ENCODE measurements around the gene IFI27L1.

IFI27L1 gene

DNA sequence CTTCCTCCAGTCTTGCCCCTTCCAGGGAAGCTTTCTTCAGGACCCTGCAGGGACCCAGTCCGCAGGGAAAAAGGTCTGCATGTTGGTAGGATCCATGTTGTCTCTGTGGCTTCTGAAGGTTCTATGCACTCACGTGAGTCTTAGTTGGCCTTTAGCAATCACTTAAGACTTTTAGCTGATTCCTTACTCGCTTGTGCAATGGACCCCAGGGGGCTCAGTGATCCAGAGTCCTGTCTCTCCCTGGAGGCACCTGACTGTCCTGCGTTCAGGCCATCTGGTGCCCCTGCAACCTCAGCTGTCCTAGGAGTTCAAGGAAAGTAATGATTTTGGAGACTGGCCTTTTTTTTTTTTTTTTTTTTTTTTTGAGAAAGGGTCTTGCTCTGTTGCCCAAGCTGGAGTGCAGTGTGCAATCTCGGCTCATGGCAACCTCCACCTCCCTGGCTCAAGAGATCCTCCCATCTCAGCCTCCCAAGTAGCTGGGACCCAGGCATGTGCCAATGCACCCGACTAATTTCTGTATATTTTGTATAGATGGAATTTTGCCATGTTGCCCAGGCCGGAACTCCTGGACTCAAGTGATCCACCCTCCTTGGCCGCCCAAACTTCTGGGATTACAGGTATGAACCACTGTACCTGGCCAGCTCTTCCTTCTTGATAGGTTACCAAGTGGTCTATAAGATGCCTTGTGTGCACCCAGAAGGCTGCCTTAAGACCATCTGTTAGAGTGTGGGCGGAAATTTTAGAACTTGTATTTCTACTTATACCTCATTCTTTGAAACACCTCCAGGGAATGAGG, 43.7 kb downstream of the IFI27L1 start:
- H3K4me3 ChIP-seq (ENCODE audit: low read depth, low read length): no peak overlapping the region
- no peak for TF ChIP-seq CTCF (IDR thresholded peaks at IDR 0.05; ENCODE audit: control insufficient read depth, extremely low read depth, insufficient read depth)
- no peak for DNase-seq (ENCODE audit: low read depth)

GRCh38 chr14:94125659-94126418, 44.7 kb downstream of the IFI27L1 start:
- no peak for DNase-seq (ENCODE audit: low read depth)
- H3K4me3 ChIP-seq (ENCODE audit: low read depth, low read length): no peak overlapping the region
- no peak for TF ChIP-seq CTCF (IDR thresholded peaks at IDR 0.05; ENCODE audit: control insufficient read depth, extremely low read depth, insufficient read depth)

DNA sequence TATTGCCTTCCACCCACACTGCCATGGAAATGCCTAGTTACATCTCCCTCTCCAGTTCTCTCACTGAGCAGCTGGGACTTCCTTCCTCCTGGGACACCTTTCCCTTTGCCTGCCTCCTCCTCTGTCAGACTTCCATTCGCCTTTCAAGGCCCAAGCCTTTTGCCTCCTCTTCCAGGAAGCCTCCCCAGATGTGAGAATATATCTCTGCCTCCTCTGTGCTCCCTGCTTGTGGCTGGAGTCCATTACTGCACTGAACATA, 45.2 kb downstream of the IFI27L1 start:
- TF ChIP-seq CTCF (IDR thresholded peaks at IDR 0.05; ENCODE audit: control insufficient read depth, extremely low read depth, insufficient read depth): no peak
- H3K4me3 ChIP-seq (ENCODE audit: low read depth, low read length): no peak overlapping the region
- no peak for DNase-seq (ENCODE audit: low read depth)

- no peak for DNase-seq (ENCODE audit: low read depth)
- no peak overlapping the region for H3K4me3 ChIP-seq (ENCODE audit: low read depth, low read length)
- no peak for TF ChIP-seq CTCF (IDR thresholded peaks at IDR 0.05; ENCODE audit: control insufficient read depth, extremely low read depth, insufficient read depth)
Measured at GRCh38 chr14:94126800-94127199, 45.7 kb downstream of the IFI27L1 start.

DNA sequence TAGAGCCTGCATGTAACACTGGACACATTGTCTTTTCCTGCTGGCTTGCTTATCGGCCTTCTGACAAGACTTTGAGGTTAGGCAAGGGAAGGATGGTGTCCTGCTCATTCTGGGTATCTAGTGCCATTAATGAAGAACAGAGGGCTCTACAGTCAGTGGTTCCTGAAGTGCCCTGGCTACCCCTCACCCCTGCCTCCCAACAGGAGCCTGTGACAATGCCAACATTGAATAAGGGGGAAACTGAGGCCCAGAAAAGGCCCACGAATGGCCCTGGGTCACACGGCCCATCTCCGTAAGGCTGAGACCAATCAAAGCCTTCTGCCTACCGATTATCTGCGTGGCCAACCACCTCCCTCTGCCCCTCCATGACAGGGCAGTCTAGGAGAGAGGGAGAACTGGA, 46.2 kb downstream of the IFI27L1 start:
- H3K4me3 ChIP-seq (ENCODE audit: low read depth, low read length): no peak overlapping the region
- DNase-seq (ENCODE audit: low read depth): no peak
- TF ChIP-seq CTCF (IDR thresholded peaks at IDR 0.05; ENCODE audit: control insufficient read depth, extremely low read depth, insufficient read depth): no peak

DNA sequence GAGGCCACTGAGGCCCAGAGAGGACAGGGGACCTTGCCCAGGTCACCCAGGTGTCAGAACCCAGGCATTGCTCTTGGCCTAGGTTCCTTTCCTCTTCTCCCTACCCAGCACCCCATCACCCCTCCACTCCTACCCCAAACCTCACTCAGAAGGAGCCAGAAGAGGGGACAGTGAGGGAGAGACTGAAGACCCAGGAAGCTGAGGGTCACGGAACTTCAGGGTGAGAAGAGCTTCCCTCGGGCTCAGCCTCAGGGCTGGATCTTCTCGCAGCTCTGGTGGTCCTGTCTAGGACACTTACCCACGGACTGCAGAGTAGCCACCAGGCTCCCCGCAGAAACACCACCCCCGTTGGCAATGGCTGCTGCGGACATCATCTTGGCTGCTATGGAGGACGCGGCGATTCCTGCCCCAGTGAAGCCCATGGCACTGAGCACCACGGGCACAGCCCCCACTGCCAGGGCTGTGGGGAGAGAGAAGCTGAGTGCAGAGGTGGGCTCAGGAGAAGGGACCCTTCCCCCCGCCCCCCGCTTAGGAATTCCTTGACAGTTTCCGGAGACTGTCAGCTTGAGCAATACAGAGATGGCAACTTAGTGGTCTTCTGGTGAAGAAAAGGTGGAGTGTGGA, 47.2 kb downstream of the IFI27L1 start:
- no peak for TF ChIP-seq CTCF (IDR thresholded peaks at IDR 0.05; ENCODE audit: control insufficient read depth, extremely low read depth, insufficient read depth)
- DNase-seq (ENCODE audit: low read depth): no peak
- no peak overlapping the region for H3K4me3 ChIP-seq (ENCODE audit: low read depth, low read length)

Measured in LNCaP clone FGC (cell line).